Endodermal cell (in vitro differentiated cells): ENCODE data around the gene TCTN2. TPM values are rescaled to one million over a fixed set of nuclear protein-coding genes. Genes with fewer than 3 reads are reported as not detected.
A peak's percentile ranks its signal among the peaks of the same experiment; 100 is the strongest.

Experiments used
- DNase-seq: peaks from one replicate; pipeline ENCODE4 v3.0.0-alpha.2; 2017
- H3K27ac ChIP-seq: 2 replicates; pipeline ENCODE4 v1.5.1; 2013; ENCODE audit warnings: mild to moderate bottlenecking, low read depth, low read length, moderate library complexity
- H3K27me3 ChIP-seq: 2 replicates; pipeline ENCODE4 v1.6.1; 2013; ENCODE audit warnings: mild to moderate bottlenecking, low read length, moderate library complexity; ENCODE audit not compliant: insufficient read depth, control insufficient read depth, poor library complexity, severe bottlenecking
- H3K36me3 ChIP-seq: 2 replicates; pipeline ENCODE4 v1.7.0; 2013; ENCODE audit warnings: mild to moderate bottlenecking, low read length, moderate library complexity; ENCODE audit not compliant: control insufficient read depth, insufficient read depth
- H3K4me1 ChIP-seq: one replicate; pipeline ENCODE4 v1.7.0; 2013; ENCODE audit warnings: low read length; ENCODE audit not compliant: control insufficient read depth, insufficient read depth
- H3K4me3 ChIP-seq: 2 replicates; pipeline ENCODE4 v1.5.1; 2013; ENCODE audit warnings: mild to moderate bottlenecking, low read length, moderate library complexity
- H3K9ac ChIP-seq: 2 replicates; pipeline ENCODE4 v1.6.1; 2013; ENCODE audit warnings: mild to moderate bottlenecking, low read length, moderate library complexity; ENCODE audit not compliant: poor library complexity, severe bottlenecking; ENCODE audit errors: extremely low read depth
- H3K9me3 ChIP-seq: 2 replicates; pipeline ENCODE4 v1.6.1; 2013; ENCODE audit warnings: mild to moderate bottlenecking, low read length, moderate library complexity; ENCODE audit not compliant: control insufficient read depth
- H3K27ac Mint-ChIP-seq: 2 replicates; pipeline ENCODE4 v1.8.0; 2020; ENCODE audit warnings: mixed read lengths
- H3K27me3 Mint-ChIP-seq: 2 replicates; pipeline ENCODE4 v1.8.0; 2021; ENCODE audit warnings: mild to moderate bottlenecking, mixed read lengths; ENCODE audit not compliant: insufficient read depth
- H3K36me3 Mint-ChIP-seq: 2 replicates; pipeline ENCODE4 v1.8.0; 2020; ENCODE audit warnings: low read depth, mixed read lengths
- H3K4me1 Mint-ChIP-seq: 2 replicates; pipeline ENCODE4 v1.8.0; 2020; ENCODE audit warnings: mixed read lengths
- H3K4me3 Mint-ChIP-seq: 2 replicates; pipeline ENCODE4 v1.8.0; 2020; ENCODE audit warnings: mild to moderate bottlenecking, moderate library complexity, mixed read lengths
- H3K9me3 Mint-ChIP-seq: 2 replicates; pipeline ENCODE4 v1.8.0; 2020; ENCODE audit warnings: mild to moderate bottlenecking, mixed read lengths
- CTCF ChIP-seq: fragments of 200-600 bp; sonication (generic); conservative IDR thresholded peaks from 2 replicates; pipeline ENCODE4 v1.5.0; 2021; ENCODE audit warnings: antibody characterized with exemption, mild to moderate bottlenecking
- WGBS, 2 experiments: methylation state at CpG; one replicate each; pipeline versions ENCODE4 v1.1.5 to v1.1.7; 2013; ENCODE audit warnings: missing lambda C conversion rate in 2 of 2, mixed read lengths in 1 of 2; ENCODE audit not compliant: insufficient coverage in 1 of 2, insufficient read length in 1 of 2; 5-methylcytosine and 5-hydroxymethylcytosine counted together
- long read RNA-seq, 4 experiments: library from polyadenylated mRNA in 2 of 4; library from RNA in 1 of 4; library from capped mRNA in 1 of 4; stranded (forward) in 3 of 4; unstranded in 1 of 4; transcript quantifications; one replicate each; pipeline ENCODE4 v2.0.0, GENCODE V29; 2020 to 2021; ENCODE audit warnings: inconsistent platforms in 1 of 4
- polyA plus RNA-seq, 2 experiments: library from polyadenylated mRNA; stranded (reverse); fragments of 50-300 nt; gene quantifications; one replicate each; pipeline ENCODE4 v1.2.3, GENCODE V29; 2013
- total RNA-seq, 2 donors: library from RNA; stranded (reverse); fragmentation: NEBNext Ultra II Directional in 1 of 2; extraction: Animal tissue kit (Norgen Biotek cat#: 25700) in 1 of 2; gene quantifications; 2 replicates in 1 of 2; 3 replicates in 1 of 2; pipeline ENCODE4 v1.2.1, GENCODE V29; 2021

The TCTN2 gene
- 10 to 100 TPM; 19.2 to 25.6 TPM for total RNA-seq
- polyA plus RNA-seq (2013, experiment 1 of 2) = 17.6 TPM
- polyA plus RNA-seq (2013, experiment 2 of 2) = 17.3 TPM
- long read RNA-seq, experiment 1, partial matches to known transcripts = 0 of 2 reads
- long read RNA-seq, experiment 1, other reads (novel, unspliced or antisense) = 2 of 2 reads
- long read RNA-seq, experiment 2, transcript TCTN2-201 (18 exons, 2,912 nt) = major isoform, 13 of 27 reads
- long read RNA-seq, experiment 2, partial matches to known transcripts = 1 of 27 reads
- long read RNA-seq, experiment 2, other reads (novel, unspliced or antisense) = 9 of 27 reads
- long read RNA-seq, experiment 3, transcript TCTN2-201 (18 exons, 2,912 nt) = major isoform, 16 of 32 reads
- long read RNA-seq, experiment 3, partial matches to known transcripts = 2 of 32 reads
- long read RNA-seq, experiment 3, other reads (novel, unspliced or antisense) = 12 of 32 reads
- long read RNA-seq, experiment 4, partial matches to known transcripts = 0 of 2 reads
- long read RNA-seq, experiment 4, other reads (novel, unspliced or antisense) = 2 of 2 reads

GRCh38 chr12:123670882-123671728 lies at the start of gene TCTN2:
TCTN2 (plus strand) TSS chr12:123671113; CDS start chr12:123671241, 128 bp downstream.
- peaks cover 27% of the 10 kb centered on the region for H3K36me3 Mint-ChIP-seq
- no peaks in the 10 kb centered on the region for H3K9me3 ChIP-seq
- WGBS, 2 experiments = 1 to 3% methylated on average over 24 to 53 of the region's 53 CpGs
- no peaks in the 10 kb centered on the region for H3K9me3 Mint-ChIP-seq
- peaks cover 6% of the 10 kb centered on the region for H3K4me1 ChIP-seq
- H3K27me3 Mint-ChIP-seq = no peaks in the 10 kb centered on the region
- peak within 1 kb of the TSS; percentile 67 for H3K9ac ChIP-seq
- TF ChIP-seq CTCF = no peak
- H3K4me3 ChIP-seq = peak within 1 kb of the TSS; percentile 90
- peak within 1 kb of the TSS; percentile 88 for H3K4me3 Mint-ChIP-seq
- H3K36me3 ChIP-seq = peaks cover 23% of the 10 kb centered on the region
- DNase-seq = peak; percentile 100
- H3K27ac Mint-ChIP-seq = peak within 1 kb of the TSS; percentile 86
- H3K27ac ChIP-seq = no peak within 1 kb of the TSS
- H3K4me1 Mint-ChIP-seq = peaks cover 5% of the 10 kb centered on the region
- no peaks in the 10 kb centered on the region for H3K27me3 ChIP-seq

GRCh38 chr12:123621619-123622530 lies 49.0 kb upstream of the TCTN2 start:
- H3K9me3 Mint-ChIP-seq = no peaks in the 10 kb centered on the region
- H3K4me3 ChIP-seq = no peak overlapping the region
- no peak overlapping the region for H3K27ac ChIP-seq
- H3K4me1 ChIP-seq = no peaks in the 10 kb centered on the region
- H3K4me1 Mint-ChIP-seq = no peaks in the 10 kb centered on the region
- H3K9ac ChIP-seq = no peak overlapping the region
- no peak overlapping the region for H3K4me3 Mint-ChIP-seq
- H3K9me3 ChIP-seq = no peaks in the 10 kb centered on the region
- peak overlapping the region; percentile 81 for H3K27ac Mint-ChIP-seq
- H3K27me3 ChIP-seq = no peaks in the 10 kb centered on the region
- TF ChIP-seq CTCF = no peak
- WGBS, 2 experiments = 94 to 97% methylated on average over 14 to 15 of the region's 15 CpGs
- no peak for DNase-seq
- peaks cover 75% of the 10 kb centered on the region for H3K36me3 Mint-ChIP-seq
- H3K36me3 ChIP-seq = peaks cover 89% of the 10 kb centered on the region
- H3K27me3 Mint-ChIP-seq = no peaks in the 10 kb centered on the region
